Neutrophil (primary cell): Measurements from ENCODE around the gene SIX6.

Source experiments
- H3K27ac ChIP-seq: fragments of 200-600 bp; sonication (generic); 2 replicates; pipeline ENCODE4 v1.5.1; 2016; ENCODE audit warnings: mild to moderate bottlenecking, moderate library complexity
- H3K27me3 ChIP-seq: fragments of 200-600 bp; sonication (generic); 2 replicates; pipeline ENCODE4 v1.6.0; 2016; ENCODE audit warnings: mild to moderate bottlenecking
- H3K36me3 ChIP-seq: fragments of 200-600 bp; sonication (generic); 2 replicates; pipeline ENCODE4 v1.5.1; 2017
- H3K4me1 ChIP-seq, 2 experiments: fragments of 200-600 bp in 1 of 2; sonication (generic) in 1 of 2; 1 replicate in 1 of 2; 2 replicates in 1 of 2; pipeline versions ENCODE4 v1.5.1 to v1.6.1; 2013 to 2016; ENCODE audit warnings: low read depth in 1 of 2, low read length in 1 of 2, mild to moderate bottlenecking in 1 of 2, moderate library complexity in 1 of 2; ENCODE audit not compliant: control insufficient read depth in 1 of 2, insufficient read depth in 1 of 2
- H3K4me3 ChIP-seq, 2 experiments: fragments of 200-600 bp in 1 of 2; sonication (generic) in 1 of 2; 1 replicate in 1 of 2; 2 replicates in 1 of 2; pipeline ENCODE4 v1.5.1; 2013 to 2016; ENCODE audit warnings: low read depth in 1 of 2, low read length in 1 of 2, mild to moderate bottlenecking in 1 of 2, moderate library complexity in 1 of 2
- H3K9me3 ChIP-seq: fragments of 200-600 bp; sonication (generic); 2 replicates; pipeline ENCODE4 v1.5.1; 2016
- CTCF ChIP-seq: fragments of 200-600 bp; sonication (generic); IDR thresholded peaks from 2 replicates; pipeline ENCODE4 v1.5.1; 2016; ENCODE audit warnings: antibody characterized with exemption

Gene SIX6

DNA sequence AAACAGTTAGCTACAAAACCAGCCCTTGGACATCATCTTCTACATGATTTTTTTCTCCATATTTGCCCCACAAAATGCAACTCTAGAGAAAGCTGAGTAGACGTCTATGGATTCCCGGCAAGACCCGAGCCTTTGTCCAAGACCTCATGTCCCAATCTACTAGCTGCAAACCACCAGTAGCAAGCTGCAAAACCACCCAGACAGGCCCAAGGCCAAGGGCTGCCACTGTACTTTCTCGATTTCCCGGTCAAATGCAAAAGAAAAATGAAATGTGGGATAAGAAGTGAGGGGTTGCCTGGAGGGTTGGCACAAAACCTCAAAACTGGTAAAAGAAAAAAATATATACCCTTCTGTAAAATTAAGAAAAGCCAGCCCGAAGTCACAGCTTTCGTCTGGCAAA, 2.9 kb upstream of the SIX6 start:
- Histone ChIP-seq H3K36me3 (no peaks in the 10 kb centered on the region), H3K9me3 (no peaks in the 10 kb centered on the region), H3K27ac (no peak overlapping the region), H3K27me3 (peaks cover 100% of the 10 kb centered on the region), H3K4me3 (no peak overlapping the region), H3K4me1 (peaks cover 0 to 4% of the 10 kb centered on the region in 2 experiments)
- TF ChIP-seq CTCF = no peak

DNA sequence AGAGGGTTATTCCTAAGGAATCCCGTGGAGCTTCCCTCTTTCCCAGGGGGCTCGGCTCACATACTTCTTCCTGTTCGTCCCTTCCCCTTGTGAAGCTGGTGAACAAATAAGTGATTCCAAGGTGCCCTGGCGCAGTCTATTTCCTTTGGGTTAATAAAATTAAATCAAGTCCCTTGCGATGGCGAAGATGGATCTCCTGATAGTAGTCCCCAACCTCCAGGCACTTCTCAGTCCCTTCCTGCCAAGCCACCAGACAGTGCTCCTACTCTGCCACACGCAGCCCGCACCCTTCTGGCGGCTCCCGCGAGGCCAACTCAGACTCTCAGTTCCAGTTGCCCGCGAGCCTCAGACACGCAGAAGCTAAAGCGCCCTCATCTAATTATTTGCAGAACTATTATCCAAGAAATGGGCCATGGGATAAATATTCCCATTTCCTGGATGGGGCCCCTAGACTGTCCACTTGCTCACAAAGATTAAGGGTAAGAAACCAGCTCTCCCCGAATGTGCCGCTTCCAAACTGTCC, 2.4 kb upstream of the SIX6 start:
- TF ChIP-seq CTCF = no peak
- Histone ChIP-seq H3K27me3 (peaks cover 100% of the 10 kb centered on the region), H3K4me3 (no peak overlapping the region), H3K27ac (no peak overlapping the region), H3K36me3 (no peaks in the 10 kb centered on the region), H3K9me3 (no peaks in the 10 kb centered on the region), H3K4me1 (peaks cover 0 to 4% of the 10 kb centered on the region in 2 experiments)

DNA sequence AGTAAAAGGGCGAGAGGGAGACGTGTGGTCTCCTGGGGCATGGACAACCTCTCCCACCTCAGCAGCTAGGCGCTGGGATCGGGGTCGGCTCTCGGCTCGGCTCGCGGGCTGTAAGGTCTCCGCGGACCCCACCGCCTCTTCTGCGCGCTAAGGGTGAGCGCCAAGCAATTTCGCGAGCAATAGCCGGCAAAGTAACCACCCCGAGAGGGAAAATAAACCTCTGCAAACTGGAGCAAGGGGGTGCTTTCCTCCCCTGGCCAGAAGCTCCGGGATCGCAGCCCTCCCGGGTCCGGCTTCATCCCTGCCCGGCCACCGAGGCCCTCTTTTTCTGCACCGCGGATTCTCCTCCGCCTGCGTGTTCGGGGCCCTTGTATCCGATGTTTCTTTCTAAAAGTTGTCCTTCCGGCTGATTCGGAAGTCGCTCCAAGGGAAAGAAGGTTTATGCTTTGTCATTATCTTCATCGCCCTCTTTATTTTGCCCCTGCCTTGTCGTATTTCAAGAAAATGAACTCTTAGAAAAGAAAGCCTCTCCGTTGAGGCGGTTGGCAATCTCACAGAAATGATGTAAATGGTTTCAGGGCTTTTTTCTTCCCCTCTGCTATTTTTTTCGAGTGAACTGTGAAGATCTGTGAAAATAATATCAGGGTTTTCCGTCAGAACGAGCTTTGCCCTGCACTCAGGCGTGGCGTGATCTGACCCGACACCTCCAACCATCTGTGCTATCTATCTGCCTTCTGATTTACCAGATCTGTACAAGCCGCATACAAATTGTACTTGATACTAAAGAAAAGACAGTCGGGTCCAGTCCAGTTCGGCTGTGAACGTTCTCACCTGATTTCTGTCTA, 1.7 kb upstream of the SIX6 start:
- Histone ChIP-seq H3K27ac (no peak overlapping the region), H3K9me3 (no peaks in the 10 kb centered on the region), H3K4me1 (peaks cover 0 to 4% of the 10 kb centered on the region in 2 experiments), H3K4me3 (no peak overlapping the region), H3K36me3 (no peaks in the 10 kb centered on the region), H3K27me3 (peaks cover 100% of the 10 kb centered on the region)
- TF ChIP-seq CTCF = no peak

- peaks cover 100% of the 10 kb centered on the region for H3K27me3 ChIP-seq
- no peaks in the 10 kb centered on the region for H3K36me3 ChIP-seq
- no peak overlapping the region for H3K4me3 ChIP-seq
- no peaks in the 10 kb centered on the region for H3K9me3 ChIP-seq
- peaks cover 0 to 4% of the 10 kb centered on the region in 2 experiments for H3K4me1 ChIP-seq
- no peak overlapping the region for H3K27ac ChIP-seq
- TF ChIP-seq CTCF = no peak
These were observed 611 bp upstream of the SIX6 start for GRCh38 chr14:60508363-60508706.

DNA sequence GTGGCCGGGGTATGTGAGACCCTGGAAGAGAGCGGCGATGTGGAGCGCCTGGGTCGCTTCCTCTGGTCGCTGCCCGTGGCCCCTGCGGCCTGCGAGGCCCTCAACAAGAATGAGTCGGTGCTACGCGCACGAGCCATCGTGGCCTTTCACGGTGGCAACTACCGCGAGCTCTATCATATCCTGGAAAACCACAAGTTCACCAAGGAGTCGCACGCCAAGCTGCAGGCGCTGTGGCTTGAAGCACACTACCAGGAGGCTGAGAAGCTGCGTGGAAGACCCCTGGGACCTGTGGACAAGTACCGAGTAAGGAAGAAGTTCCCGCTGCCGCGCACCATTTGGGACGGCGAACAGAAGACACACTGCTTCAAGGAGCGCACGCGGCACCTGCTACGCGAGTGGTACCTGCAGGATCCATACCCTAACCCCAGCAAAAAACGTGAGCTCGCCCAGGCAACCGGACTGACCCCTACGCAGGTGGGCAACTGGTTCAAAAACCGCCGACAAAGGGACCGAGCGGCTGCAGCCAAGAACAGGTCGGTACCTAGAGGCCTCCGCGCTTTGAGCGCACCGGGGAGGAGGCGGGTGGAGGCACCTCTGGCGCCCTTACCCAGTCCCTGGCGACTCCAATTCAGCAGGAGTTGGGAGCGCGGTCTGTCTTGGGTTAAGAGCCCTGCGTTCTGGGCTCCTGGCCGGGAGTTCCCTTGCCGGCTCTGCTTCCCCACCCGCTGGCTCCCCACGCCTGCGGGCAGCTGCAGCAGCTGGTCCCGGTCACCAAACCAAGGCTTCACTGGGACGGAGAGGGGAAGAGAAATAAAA, 700 bp downstream of the SIX6 start:
- Histone ChIP-seq H3K27ac (no peak overlapping the region), H3K9me3 (no peaks in the 10 kb centered on the region), H3K4me3 (no peak overlapping the region), H3K36me3 (no peaks in the 10 kb centered on the region), H3K4me1 (peaks cover 0 to 4% of the 10 kb centered on the region in 2 experiments), H3K27me3 (peaks cover 100% of the 10 kb centered on the region)
- TF ChIP-seq CTCF = no peak
